Measurements from ENCODE around the gene SLC12A8. TPM values are rescaled to one million over a fixed set of nuclear protein-coding genes. Genes with fewer than 3 reads are reported as not detected.
A peak's percentile ranks its signal among the peaks of the same experiment; 100 is the strongest.

SLC12A8 gene
- total RNA-seq, 3 donors from 2014 or later: 0.48 to 12.5 (median 9.8) TPM

- no peak overlapping the region for H3K27ac ChIP-seq
Measured at GRCh38 chr3:125219261-125219701, 6.7 kb upstream of the SLC12A8 start.

GRCh38 chr3:125214738-125215137 lies 2.2 kb upstream of the SLC12A8 start:
- TF ChIP-seq POLR2A (IDR thresholded peaks at IDR 0.05): no peak
- TF ChIP-seq CTCF (IDR thresholded peaks at IDR 0.05): no peak
- TF ChIP-seq POLR2AphosphoS5 (IDR thresholded peaks at IDR 0.05): no peak
- no peaks in the 10 kb centered on the region for H3K9me3 ChIP-seq
- H3K4me1 ChIP-seq: no peaks in the 10 kb centered on the region
- no peaks in the 10 kb centered on the region for H3K27me3 ChIP-seq
- DNase-seq (ENCODE audit: low spot score in 2 of 2): no peak
- no peak overlapping the region for H3K4me3 ChIP-seq
- H3K36me3 ChIP-seq: no peaks in the 10 kb centered on the region
- intact Hi-C loops (cut with DNase I; ENCODE audit: low total_unique reads): loop anchor here (5.0 kb wide), 1 partner anchor 132 kb away; no protein-coding TSS in a partner anchor
- H3K27ac ChIP-seq: no peak overlapping the region

More at GRCh38 chr3:125219261-125219701, 6.7 kb upstream of the SLC12A8 start:
- intact Hi-C loops (cut with DNase I; ENCODE audit: low total_unique reads): no loop called here
- no peak for TF ChIP-seq POLR2AphosphoS5 (IDR thresholded peaks at IDR 0.05)
- no peak for DNase-seq (ENCODE audit: low spot score in 2 of 2)
- Histone ChIP-seq H3K36me3 (no peaks in the 10 kb centered on the region), H3K4me1 (no peaks in the 10 kb centered on the region), H3K4me3 (no peak overlapping the region), H3K27me3 (no peaks in the 10 kb centered on the region), H3K9me3 (no peaks in the 10 kb centered on the region)

GRCh38 chr3:125213946-125214542 lies 1.5 kb upstream of the SLC12A8 start:
- H3K4me1 ChIP-seq: no peaks in the 10 kb centered on the region
- H3K9me3 ChIP-seq: no peaks in the 10 kb centered on the region
- no peak overlapping the region for H3K27ac ChIP-seq
- no peaks in the 10 kb centered on the region for H3K36me3 ChIP-seq
- no peak overlapping the region for H3K4me3 ChIP-seq
- no peak for DNase-seq (ENCODE audit: low spot score in 2 of 2)
- TF ChIP-seq POLR2AphosphoS5 (IDR thresholded peaks at IDR 0.05): no peak
- no peak for TF ChIP-seq POLR2A (IDR thresholded peaks at IDR 0.05)
- TF ChIP-seq CTCF (IDR thresholded peaks at IDR 0.05): no peak
- no peaks in the 10 kb centered on the region for H3K27me3 ChIP-seq
- intact Hi-C loops (cut with DNase I; ENCODE audit: low total_unique reads): loop anchor here (5.0 kb wide), 1 partner anchor 132 kb away; no protein-coding TSS in a partner anchor

- Histone ChIP-seq H3K27me3 (no peaks in the 10 kb centered on the region), H3K9me3 (no peaks in the 10 kb centered on the region), H3K27ac (no peak overlapping the region), H3K4me1 (no peaks in the 10 kb centered on the region), H3K36me3 (no peaks in the 10 kb centered on the region), H3K4me3 (no peak overlapping the region)
- TF ChIP-seq POLR2AphosphoS5 (IDR thresholded peaks at IDR 0.05) (no peak), POLR2A (IDR thresholded peaks at IDR 0.05) (no peak)
- intact Hi-C loops (cut with DNase I; ENCODE audit: low total_unique reads): loop anchor here (5.0 kb wide), 1 partner anchor 131 kb away; no protein-coding TSS in a partner anchor
- DNase-seq (ENCODE audit: low spot score in 2 of 2): no peak
Measured at GRCh38 chr3:125213364-125213755, 812 bp upstream of the SLC12A8 start.

- DNase-seq (ENCODE audit: low spot score in 2 of 2): no peak
- no peaks in the 10 kb centered on the region for H3K4me1 ChIP-seq
- no peaks in the 10 kb centered on the region for H3K36me3 ChIP-seq
- H3K27ac ChIP-seq: peak overlapping the region in 1 of 2 donors; percentile 17
- intact Hi-C loops (cut with DNase I; ENCODE audit: low total_unique reads): loop anchor here (5.0 kb wide), 1 partner anchor 130 kb away; no protein-coding TSS in a partner anchor
- H3K27me3 ChIP-seq: no peaks in the 10 kb centered on the region
- H3K9me3 ChIP-seq: no peaks in the 10 kb centered on the region
- TF ChIP-seq POLR2A (IDR thresholded peaks at IDR 0.05) (no peak), CTCF (IDR thresholded peaks at IDR 0.05) (no peak), POLR2AphosphoS5 (IDR thresholded peaks at IDR 0.05) (no peak)
- peak overlapping the region; percentile 28 to 68 (median 67) for H3K4me3 ChIP-seq
Measured at GRCh38 chr3:125212091-125212508, 448 bp downstream of the SLC12A8 start.

- TF ChIP-seq CTCF (IDR thresholded peaks at IDR 0.05) (no peak), POLR2AphosphoS5 (IDR thresholded peaks at IDR 0.05) (no peak), POLR2A (IDR thresholded peaks at IDR 0.05) (no peak)
- Histone ChIP-seq H3K4me3 (peak overlapping the region in 2 of 3 donors; percentile 67 to 68), H3K27ac (peak overlapping the region in 1 of 2 donors; percentile 17)
Measured at GRCh38 chr3:125211523-125212090, 941 bp downstream of the SLC12A8 start.

More at GRCh38 chr3:125211523-125212090, 941 bp downstream of the SLC12A8 start:
- intact Hi-C loops (cut with DNase I; ENCODE audit: low total_unique reads): loop anchor here (5.0 kb wide), 1 partner anchor 129 kb away; no protein-coding TSS in a partner anchor
- no peak for DNase-seq (ENCODE audit: low spot score in 2 of 2)
- no peaks in the 10 kb centered on the region for H3K9me3 ChIP-seq
- no peaks in the 10 kb centered on the region for H3K36me3 ChIP-seq
- H3K27me3 ChIP-seq: no peaks in the 10 kb centered on the region
- no peaks in the 10 kb centered on the region for H3K4me1 ChIP-seq
